ENCODE data around the gene MYO5A. TPM values are rescaled to one million over a fixed set of nuclear protein-coding genes. Genes with fewer than 3 reads are reported as not detected.
"Not testable (repeated sequence)": the region's sequence is repeated elsewhere in the genome, so short reads cannot be mapped to it uniquely, and the experiment has no call there.

The MYO5A gene
- total RNA-seq, 2 donors from 2014 or later = 12.3 to 21.5 TPM

- Histone ChIP-seq H3K4me3 (no peak overlapping the region), H3K9me3 (no peaks in the 10 kb centered on the region), H3K36me3 (no peaks in the 10 kb centered on the region), H3K27me3 (no peaks in the 10 kb centered on the region), H3K4me1 (peaks cover 0 to 45% of the 10 kb centered on the region in 2 donors), H3K27ac (no peak overlapping the region)
- no peak for TF ChIP-seq CTCF (IDR thresholded peaks at IDR 0.05)
- no peak for DNase-seq (ENCODE audit: low spot score)
Measured at GRCh38 chr15:52441841-52442240, 86.8 kb downstream of the MYO5A start.

GRCh38 chr15:52440946-52441345 lies 87.7 kb downstream of the MYO5A start:
- Histone ChIP-seq H3K27ac (no peak overlapping the region), H3K36me3 (no peaks in the 10 kb centered on the region), H3K4me3 (no peak overlapping the region), H3K4me1 (peaks cover 0 to 38% of the 10 kb centered on the region in 2 donors), H3K27me3 (no peaks in the 10 kb centered on the region), H3K9me3 (no peaks in the 10 kb centered on the region)
- no peak for TF ChIP-seq CTCF (IDR thresholded peaks at IDR 0.05)
- no peak for DNase-seq (ENCODE audit: low spot score)

GRCh38 chr15:52440414-52440813 lies 88.3 kb downstream of the MYO5A start:
- no peak for TF ChIP-seq CTCF (IDR thresholded peaks at IDR 0.05)
- H3K36me3 ChIP-seq = no peaks in the 10 kb centered on the region
- no peaks in the 10 kb centered on the region for H3K27me3 ChIP-seq
- H3K27ac ChIP-seq = peak overlapping the region in 1 of 2 donors; percentile 47
- no peak for DNase-seq (ENCODE audit: low spot score)
- peaks cover 0 to 33% of the 10 kb centered on the region in 2 donors for H3K4me1 ChIP-seq
- no peaks in the 10 kb centered on the region for H3K9me3 ChIP-seq
- H3K4me3 ChIP-seq = no peak overlapping the region

- no peaks in the 10 kb centered on the region for H3K27me3 ChIP-seq
- peaks cover 0 to 25% of the 10 kb centered on the region in 2 donors for H3K4me1 ChIP-seq
- no peak for DNase-seq (ENCODE audit: low spot score)
- TF ChIP-seq CTCF (IDR thresholded peaks at IDR 0.05) = no peak
- no peak overlapping the region for H3K27ac ChIP-seq
- H3K36me3 ChIP-seq = no peaks in the 10 kb centered on the region
- no peak overlapping the region for H3K4me3 ChIP-seq
- no peaks in the 10 kb centered on the region for H3K9me3 ChIP-seq
Measured at GRCh38 chr15:52439470-52439869, 89.2 kb downstream of the MYO5A start.

GRCh38 chr15:52439042-52439441 lies 89.6 kb downstream of the MYO5A start:
- not testable (repeated sequence) for H3K27ac ChIP-seq, H3K36me3 ChIP-seq
- H3K4me1 ChIP-seq = peaks cover 0 to 25% of the 10 kb centered on the region in 2 donors

GRCh38 chr15:52438047-52438446 lies 90.6 kb downstream of the MYO5A start:
- TF ChIP-seq CTCF (IDR thresholded peaks at IDR 0.05) = no peak
- Histone ChIP-seq H3K27ac (peak overlapping the region in 1 of 2 donors; percentile 5), H3K4me3 (no peak overlapping the region), H3K4me1 (peaks cover 0 to 25% of the 10 kb centered on the region in 2 donors), H3K36me3 (no peaks in the 10 kb centered on the region), H3K27me3 (no peaks in the 10 kb centered on the region), H3K9me3 (no peaks in the 10 kb centered on the region)
- DNase-seq (ENCODE audit: low spot score) = no peak

More at GRCh38 chr15:52439042-52439441, 89.6 kb downstream of the MYO5A start:
- not testable (repeated sequence) for H3K9me3 ChIP-seq; H3K27me3 ChIP-seq; H3K4me3 ChIP-seq; DNase-seq (ENCODE audit: low spot score)

All from right atrium auricular region (tissue), 2 donors.